Fibroblast of skin of left quadriceps (primary cell): ENCODE results near the gene SMOC2.
"Not testable (repeated sequence)": the region's sequence is repeated elsewhere in the genome, so short reads cannot be mapped to it uniquely, and the experiment has no call there.

ENCODE experiments used
- DNase-seq, 2 experiments: peaks; one replicate each; pipeline ENCODE4 v3.0.0-alpha.2; 2013; ENCODE audit warnings: low read depth in 2 of 2

Gene SMOC2

DNA sequence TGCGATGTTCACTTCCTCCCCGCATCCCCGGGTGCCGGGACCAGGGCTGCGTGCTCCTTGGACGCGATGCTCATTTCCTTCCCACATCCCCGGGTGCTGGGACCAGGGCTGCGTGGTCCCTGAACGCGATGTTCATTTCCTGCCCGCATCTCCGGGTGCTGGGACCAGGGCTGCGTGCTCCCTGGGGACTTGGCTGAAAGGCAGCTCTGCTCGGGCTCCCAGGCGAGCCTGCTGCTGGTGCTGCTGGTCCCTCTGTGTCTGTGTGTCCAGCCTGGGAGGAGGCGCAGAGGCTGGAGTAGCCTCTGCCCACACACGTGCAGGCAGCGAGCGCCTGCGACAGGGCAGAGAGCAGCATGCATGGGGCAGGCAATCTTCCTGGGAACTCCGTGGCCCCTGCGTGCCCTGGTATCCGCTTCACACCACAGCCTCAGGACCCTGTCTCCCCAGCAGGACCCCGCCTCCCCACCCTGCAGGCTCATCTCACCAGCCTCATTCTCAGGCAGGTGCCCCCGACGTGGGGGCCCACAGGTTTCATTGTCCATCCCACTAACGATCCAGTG lies 132.4 kb downstream of the SMOC2 start:
- not testable (repeated sequence) for DNase-seq

DNA sequence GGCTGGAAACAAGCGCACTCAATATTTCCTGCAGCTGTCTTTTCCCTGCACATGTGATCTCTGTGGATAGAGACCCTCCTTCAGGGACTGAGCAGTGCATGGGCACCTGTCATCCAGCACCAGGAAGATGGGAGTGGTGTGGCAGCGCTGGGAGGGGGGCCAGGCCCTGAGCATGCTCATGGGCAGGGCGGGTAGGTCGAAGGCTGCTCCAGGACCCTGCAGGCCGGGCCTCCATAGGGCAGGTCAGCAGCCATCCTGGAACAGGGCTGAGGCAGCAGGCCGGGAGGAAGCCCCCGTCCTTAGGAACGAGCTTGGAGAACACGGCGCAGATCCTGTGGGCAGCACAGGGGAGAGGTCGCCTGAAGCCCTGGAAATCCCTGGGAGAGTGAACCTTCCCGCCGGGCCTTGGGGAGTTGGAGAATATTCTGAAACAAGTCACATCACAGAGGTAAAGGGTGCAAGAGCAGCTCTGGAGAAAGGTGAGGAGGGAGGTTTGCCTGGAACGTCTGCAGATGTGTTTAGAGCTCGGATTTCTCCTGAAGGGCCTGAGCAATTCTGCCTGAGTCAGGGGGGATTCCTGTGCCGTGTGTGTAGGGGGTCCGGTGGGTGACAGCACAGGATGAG lies 133.2 kb downstream of the SMOC2 start:
- no peak for DNase-seq

DNA sequence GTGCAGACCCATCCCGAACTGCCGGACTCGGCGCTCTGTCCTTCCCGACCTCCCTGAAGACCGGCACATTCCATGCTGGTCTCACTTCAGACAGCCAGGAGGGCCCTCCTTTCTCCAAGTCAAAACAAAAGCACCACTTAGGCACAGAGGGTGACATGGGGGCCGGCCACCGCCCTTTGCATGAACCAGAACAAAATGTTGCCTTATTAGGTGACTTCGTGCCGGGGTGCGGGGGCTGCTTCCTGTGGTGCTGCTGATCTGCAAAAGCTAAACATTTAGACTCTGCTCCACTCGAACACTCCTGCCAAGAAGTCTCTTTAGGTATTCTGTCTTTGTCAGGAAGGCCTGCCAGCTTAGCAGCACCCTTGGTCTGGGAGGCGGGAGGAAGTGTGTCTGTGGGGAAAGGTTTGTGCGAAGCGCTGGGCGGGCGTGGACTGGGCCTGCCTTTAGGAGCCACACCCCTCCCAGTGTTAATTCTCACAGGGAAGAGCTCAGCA lies 133.8 kb downstream of the SMOC2 start:
- DNase-seq: no peak

DNA sequence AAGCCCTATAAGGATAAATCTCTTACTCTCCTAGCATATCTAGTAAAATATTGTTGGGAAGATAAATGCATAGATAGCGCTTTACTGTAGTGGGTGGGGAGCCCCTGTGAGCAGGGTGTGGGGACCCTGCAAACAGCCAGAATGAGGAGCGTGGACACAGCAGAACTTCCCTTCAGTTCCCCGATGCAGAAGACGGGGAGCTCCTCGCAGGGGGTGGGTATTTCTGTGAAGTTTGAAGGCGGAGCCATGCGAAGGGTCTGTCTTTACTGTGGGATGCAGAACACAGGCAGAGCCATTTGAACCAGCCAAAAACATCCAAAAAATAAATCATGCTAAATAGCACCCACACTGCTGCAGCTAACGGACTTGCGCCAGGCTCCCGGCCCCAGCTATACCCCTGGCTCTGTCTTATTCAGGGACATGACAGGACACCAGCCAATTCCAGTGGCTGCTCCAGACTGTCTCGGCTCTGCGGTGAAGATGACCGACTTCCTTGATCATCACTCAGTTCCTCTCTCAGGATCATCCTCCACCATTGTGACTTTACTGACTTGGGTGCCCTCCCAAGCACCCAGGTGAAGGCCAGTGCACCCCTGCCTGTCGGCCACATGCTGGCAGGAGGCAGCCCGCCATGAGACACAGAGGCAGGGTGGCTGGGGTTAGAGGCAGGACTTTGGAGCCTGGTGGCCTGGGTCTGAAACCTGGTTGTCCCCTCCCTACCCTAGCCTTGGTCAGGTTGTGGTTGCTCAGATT lies 134.5 kb downstream of the SMOC2 start:
- DNase-seq: no peak

GRCh38 chr6:168576388-168576787 lies 135.4 kb downstream of the SMOC2 start:
- DNase-seq: no peak

- no peak for DNase-seq
Observed at GRCh38 chr6:168577496-168577895, 136.5 kb downstream of the SMOC2 start.

DNA sequence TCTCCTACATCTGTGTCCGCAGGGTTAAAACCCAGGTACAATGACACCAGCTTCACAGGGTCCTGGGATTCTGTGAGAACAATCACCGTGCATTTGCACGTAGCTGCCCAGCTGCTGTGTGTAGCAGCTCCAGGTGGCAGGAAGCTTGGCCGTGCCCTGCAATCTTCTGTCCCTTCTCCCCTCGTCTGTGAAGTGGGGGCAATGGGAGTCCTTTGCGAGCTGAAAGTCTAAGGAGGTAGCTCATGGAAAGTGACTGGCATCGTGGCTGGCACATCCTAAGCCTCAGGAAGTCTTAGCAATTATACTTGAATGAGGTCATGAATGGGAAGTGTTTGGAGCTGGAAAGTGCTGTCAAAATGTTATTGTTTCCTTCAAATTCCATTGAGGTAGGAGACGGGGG lies 137.1 kb downstream of the SMOC2 start:
- DNase-seq: no peak

DNA sequence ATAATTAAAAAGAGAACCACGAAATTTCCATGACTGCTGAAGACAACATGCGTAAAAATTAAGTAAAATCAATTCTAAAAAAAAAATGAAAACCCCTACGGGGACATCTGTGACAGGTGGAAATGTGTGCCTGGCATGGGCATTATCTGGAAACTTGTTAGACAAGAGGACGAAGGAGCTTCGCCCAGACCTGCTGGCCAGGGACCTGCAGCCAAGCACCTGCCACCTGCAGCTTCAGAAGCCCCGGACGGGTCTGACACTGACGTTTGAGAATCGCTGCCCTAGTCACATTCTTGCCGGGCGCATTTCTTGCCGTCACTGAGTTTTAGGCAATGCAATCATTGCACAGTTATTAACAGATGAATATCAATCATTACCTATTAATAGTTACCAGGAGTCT lies 140.3 kb downstream of the SMOC2 start:
- DNase-seq: no peak

DNA sequence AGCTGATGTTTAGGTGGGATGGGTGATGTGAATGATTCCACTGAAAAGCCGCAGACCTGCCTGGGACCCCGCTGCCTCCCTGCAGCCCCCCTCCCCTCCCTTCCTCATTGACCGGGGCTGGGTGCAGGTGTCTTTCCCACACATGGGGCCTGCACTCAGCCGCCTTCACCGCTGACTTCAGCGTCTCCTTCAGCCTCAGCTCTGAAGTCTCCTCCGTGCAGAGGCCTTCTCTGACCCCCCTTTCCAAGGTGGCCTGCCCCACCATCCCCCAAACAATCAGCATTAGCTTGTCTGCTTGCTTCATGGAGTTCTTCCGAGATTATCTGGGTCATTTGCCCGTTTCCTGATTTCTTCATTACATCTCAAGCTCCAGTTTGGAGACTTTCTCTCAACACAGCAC lies 140.7 kb downstream of the SMOC2 start:
- no peak for DNase-seq

- DNase-seq: no peak
Observed at GRCh38 chr6:168582571-168582981, 141.6 kb downstream of the SMOC2 start.

GRCh38 chr6:168583126-168583525 lies 142.1 kb downstream of the SMOC2 start:
- DNase-seq: no peak

DNA sequence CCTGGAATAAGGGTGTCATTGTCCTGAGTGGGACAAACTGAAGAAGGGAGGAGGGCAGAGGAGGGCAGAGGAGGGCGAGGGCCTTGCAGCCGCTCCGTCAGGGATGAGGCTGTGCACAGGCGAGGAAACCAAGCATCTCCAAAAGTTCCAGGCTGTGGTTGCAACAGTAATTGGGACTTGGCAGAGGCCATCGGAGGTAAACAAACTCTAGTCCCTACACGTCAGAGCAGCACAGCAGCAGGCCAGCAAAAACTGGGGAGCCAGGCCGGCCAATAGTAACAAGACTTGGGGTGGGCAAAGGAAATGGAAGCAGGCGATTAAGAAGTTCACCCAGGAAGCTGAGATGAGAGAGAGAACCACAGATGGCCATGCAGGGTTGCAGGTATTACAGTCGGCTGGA lies 142.8 kb downstream of the SMOC2 start:
- no peak for DNase-seq

DNA sequence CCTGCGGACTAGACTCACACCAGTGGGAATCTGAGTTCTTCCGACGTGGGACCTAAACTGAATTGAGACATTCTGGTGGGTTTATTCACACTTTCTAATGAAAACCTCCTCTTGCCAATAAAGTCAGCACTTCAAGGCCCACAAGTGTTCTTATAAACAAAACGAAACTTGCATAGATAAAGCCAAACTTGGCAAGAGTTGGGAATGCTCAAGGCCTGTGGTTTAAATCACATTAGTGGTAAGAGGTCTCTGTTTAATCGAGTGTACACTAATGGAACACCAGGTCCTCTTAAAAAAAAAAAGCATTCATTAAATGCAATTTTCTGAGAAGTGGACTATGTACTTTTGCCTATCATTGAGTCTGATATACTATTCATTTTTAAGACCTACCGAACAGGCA lies 143.3 kb downstream of the SMOC2 start:
- no peak for DNase-seq

GRCh38 chr6:168584671-168585070 lies 143.7 kb downstream of the SMOC2 start:
- DNase-seq: no peak

DNA sequence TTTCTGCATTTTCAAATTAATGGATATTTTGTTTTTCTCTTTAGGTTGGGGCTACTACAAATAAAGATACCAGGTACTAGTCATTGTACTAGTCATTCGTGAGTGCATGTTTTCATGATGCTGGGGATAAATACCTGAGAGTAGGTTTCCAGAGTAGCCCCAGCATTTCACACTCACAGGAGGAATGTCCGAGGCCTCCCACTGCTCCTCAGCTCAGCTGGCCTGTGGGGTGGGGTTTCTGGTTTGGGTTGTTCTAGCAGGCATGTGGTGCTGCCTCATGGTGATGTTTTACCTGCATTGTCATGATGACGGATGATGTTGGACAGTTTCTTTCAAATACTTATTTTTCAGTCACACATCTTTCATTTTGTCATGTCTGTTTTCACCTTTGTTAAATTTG lies 144.5 kb downstream of the SMOC2 start:
- DNase-seq: no peak

DNA sequence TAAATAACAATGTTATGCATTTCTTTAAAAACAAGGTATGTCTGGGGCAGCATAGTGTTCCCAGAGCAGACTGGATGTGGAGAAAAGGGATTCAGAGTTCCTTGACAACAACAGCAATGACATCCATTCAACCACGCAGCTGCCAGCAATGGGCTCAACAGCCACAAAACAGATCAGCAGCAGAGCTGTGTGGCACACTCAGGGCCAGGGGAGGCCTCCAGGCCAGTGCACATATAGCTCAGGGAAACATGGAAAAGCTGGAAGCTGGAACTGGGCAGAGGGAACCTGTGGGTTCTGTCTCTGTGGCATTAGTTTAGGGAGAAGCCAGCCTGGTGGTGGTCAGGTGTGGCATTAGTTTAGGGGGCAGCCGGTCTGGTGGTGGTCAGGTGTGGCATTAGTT lies 148.3 kb downstream of the SMOC2 start:
- DNase-seq: no peak

- no peak for DNase-seq
Observed at GRCh38 chr6:168590406-168590805, 149.4 kb downstream of the SMOC2 start.

DNA sequence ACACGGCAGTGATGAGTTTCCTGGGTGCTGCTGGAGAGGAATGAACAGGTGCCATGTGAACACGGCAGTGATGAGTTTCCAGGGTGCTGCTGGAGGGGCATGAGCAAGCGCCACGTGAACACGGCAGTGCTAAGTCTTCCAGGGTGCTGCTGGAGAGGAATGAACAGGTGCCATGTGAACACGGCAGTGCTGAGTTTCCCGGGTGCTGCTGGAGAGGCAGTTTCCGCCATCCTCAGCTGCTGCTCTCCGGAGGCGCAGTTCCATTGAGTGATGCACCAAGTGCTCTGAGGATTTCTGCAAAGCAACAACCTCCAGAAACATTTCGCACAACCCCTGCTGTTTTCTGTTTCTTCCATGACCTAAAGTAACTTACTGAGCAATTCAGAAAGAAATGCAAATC lies 155.4 kb downstream of the SMOC2 start:
- DNase-seq: no peak

GRCh38 chr6:168597471-168597875 lies 156.5 kb downstream of the SMOC2 start:
- DNase-seq: no peak

- no peak for DNase-seq
Observed at GRCh38 chr6:168598251-168599117, 157.5 kb downstream of the SMOC2 start.

DNA sequence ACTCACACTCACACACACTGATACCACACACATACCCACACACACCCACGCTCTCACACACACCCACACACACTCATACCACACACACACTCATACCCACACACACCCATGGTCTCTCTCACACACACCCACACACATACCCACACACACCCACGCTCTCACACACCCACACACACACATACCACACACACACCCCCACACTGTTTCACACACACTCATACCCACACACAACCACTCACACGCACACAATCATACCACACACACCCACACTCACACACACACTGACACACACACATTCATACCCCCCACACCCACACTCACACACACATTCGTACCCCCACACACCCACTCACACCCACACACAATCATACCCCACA lies 158.1 kb downstream of the SMOC2 start:
- DNase-seq: no peak

- DNase-seq: no peak
Observed at GRCh38 chr6:168599769-168600330, 158.9 kb downstream of the SMOC2 start.
